ENCODE data around the gene LCP2.

The LCP2 gene

DNA sequence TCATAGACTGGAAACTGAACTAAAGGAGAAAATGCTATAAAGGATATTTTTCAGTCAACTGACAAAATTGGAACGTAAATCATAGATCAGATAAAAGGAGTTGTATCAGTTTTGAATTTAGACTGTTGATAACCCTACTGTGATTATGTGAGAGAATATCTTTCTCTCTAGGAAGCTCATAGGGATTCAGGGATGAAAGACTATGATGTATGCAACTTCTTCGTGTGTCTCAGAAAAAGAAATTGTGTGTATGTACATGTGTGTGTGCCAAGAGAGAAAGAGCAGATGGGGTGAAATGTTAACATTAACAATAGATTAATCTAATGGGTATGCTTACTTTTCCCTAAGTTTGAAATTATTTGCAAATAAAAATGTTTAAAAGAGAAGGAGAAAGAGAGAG is 95.5 kb downstream of the LCP2 start:
- Histone ChIP-seq H3K4me3 (replicated peaks; ENCODE audit: insufficient read depth, low read length) (no peak overlapping the region), H3K27ac (replicated peaks) (no peak overlapping the region), H3K27me3 (ENCODE audit: insufficient read depth, poor library complexity, severe bottlenecking) (no peaks in the 10 kb centered on the region)
- TF ChIP-seq, protein P1, sequence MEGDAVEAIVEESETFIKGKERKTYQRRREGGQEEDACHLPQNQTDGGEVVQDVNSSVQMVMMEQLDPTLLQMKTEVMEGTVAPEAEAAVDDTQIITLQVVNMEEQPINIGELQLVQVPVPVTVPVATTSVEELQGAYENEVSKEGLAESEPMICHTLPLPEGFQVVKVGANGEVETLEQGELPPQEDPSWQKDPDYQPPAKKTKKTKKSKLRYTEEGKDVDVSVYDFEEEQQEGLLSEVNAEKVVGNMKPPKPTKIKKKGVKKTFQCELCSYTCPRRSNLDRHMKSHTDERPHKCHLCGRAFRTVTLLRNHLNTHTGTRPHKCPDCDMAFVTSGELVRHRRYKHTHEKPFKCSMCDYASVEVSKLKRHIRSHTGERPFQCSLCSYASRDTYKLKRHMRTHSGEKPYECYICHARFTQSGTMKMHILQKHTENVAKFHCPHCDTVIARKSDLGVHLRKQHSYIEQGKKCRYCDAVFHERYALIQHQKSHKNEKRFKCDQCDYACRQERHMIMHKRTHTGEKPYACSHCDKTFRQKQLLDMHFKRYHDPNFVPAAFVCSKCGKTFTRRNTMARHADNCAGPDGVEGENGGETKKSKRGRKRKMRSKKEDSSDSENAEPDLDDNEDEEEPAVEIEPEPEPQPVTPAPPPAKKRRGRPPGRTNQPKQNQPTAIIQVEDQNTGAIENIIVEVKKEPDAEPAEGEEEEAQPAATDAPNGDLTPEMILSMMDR (IDR thresholded peaks at IDR 0.05; ENCODE audit: insufficient read depth, low read length), result no peak
- TF ChIP-seq POLR2AphosphoS5 (IDR thresholded peaks at IDR 0.05; ENCODE audit: low read depth) (no peak), GABPA (IDR thresholded peaks at IDR 0.05; ENCODE audit: low read depth) (no peak), SPI1 (IDR thresholded peaks at IDR 0.05; ENCODE audit: borderline replicate concordance, low read depth) (no peak)
- TF ChIP-seq, protein P2, sequence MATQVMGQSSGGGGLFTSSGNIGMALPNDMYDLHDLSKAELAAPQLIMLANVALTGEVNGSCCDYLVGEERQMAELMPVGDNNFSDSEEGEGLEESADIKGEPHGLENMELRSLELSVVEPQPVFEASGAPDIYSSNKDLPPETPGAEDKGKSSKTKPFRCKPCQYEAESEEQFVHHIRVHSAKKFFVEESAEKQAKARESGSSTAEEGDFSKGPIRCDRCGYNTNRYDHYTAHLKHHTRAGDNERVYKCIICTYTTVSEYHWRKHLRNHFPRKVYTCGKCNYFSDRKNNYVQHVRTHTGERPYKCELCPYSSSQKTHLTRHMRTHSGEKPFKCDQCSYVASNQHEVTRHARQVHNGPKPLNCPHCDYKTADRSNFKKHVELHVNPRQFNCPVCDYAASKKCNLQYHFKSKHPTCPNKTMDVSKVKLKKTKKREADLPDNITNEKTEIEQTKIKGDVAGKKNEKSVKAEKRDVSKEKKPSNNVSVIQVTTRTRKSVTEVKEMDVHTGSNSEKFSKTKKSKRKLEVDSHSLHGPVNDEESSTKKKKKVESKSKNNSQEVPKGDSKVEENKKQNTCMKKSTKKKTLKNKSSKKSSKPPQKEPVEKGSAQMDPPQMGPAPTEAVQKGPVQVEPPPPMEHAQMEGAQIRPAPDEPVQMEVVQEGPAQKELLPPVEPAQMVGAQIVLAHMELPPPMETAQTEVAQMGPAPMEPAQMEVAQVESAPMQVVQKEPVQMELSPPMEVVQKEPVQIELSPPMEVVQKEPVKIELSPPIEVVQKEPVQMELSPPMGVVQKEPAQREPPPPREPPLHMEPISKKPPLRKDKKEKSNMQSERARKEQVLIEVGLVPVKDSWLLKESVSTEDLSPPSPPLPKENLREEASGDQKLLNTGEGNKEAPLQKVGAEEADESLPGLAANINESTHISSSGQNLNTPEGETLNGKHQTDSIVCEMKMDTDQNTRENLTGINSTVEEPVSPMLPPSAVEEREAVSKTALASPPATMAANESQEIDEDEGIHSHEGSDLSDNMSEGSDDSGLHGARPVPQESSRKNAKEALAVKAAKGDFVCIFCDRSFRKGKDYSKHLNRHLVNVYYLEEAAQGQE (IDR thresholded peaks at IDR 0.05; ENCODE audit: insufficient replicate concordance, low read depth), result no peak
- no peak for DNase-seq (ENCODE audit: low read depth in 1 of 2, low spot score in 1 of 2)

DNA sequence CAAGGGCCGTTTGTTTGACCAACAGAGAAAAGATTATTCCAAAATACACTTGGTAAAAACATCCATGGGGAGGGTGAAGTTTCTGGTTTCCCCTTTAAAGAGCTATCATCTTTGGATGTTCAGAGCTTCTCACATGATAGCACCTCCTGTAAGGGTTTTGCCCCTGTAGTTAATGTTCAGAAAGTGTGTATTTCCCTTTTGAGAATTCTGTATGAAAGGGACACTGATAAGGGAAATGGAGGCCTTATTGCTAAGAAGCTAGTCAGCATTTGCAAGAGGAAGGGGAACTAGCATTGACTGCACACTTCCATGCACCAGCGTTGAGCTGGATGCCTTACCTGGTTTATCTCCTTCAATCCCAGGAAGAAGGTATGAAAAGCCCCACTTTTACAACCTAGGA is 96.3 kb downstream of the LCP2 start:
- H3K4me3 ChIP-seq (replicated peaks; ENCODE audit: insufficient read depth, low read length), result no peak overlapping the region
- no peak overlapping the region for H3K27ac ChIP-seq (replicated peaks)
- TF ChIP-seq, protein P1 (IDR thresholded peaks at IDR 0.05; ENCODE audit: insufficient read depth, low read length), result no peak
- TF ChIP-seq POLR2AphosphoS5 (IDR thresholded peaks at IDR 0.05; ENCODE audit: low read depth), result no peak
- TF ChIP-seq, protein P2 (IDR thresholded peaks at IDR 0.05; ENCODE audit: insufficient replicate concordance, low read depth), result no peak
- no peak for TF ChIP-seq GABPA (IDR thresholded peaks at IDR 0.05; ENCODE audit: low read depth)
- no peak for TF ChIP-seq SPI1 (IDR thresholded peaks at IDR 0.05; ENCODE audit: borderline replicate concordance, low read depth)
- DNase-seq (ENCODE audit: low read depth in 1 of 2, low spot score in 1 of 2), result no peak
- H3K27me3 ChIP-seq (ENCODE audit: insufficient read depth, poor library complexity, severe bottlenecking), result no peaks in the 10 kb centered on the region

DNA sequence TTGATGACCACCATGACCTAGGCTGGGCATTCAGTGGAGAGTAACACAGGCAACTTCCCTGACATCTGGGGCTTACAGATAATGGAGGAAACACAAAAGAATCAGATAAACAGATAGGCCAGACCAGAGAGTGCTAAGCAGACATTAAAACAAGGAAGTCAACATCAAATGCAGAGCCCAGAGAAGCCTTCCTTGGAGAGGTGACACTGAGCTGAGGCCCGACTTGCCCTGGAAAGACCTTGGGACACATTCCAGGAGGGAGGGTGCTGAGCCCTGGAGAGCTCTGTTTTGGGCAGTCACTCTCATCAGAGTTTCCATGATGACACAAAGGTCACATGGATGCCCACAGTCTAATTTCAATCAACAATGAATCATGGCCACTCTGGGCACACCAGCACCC is 96.7 kb downstream of the LCP2 start:
- no peak for DNase-seq (ENCODE audit: low read depth in 1 of 2, low spot score in 1 of 2)
- TF ChIP-seq, protein P2 (IDR thresholded peaks at IDR 0.05; ENCODE audit: insufficient replicate concordance, low read depth), result no peak
- TF ChIP-seq, protein P1 (IDR thresholded peaks at IDR 0.05; ENCODE audit: insufficient read depth, low read length), result no peak
- TF ChIP-seq SPI1 (IDR thresholded peaks at IDR 0.05; ENCODE audit: borderline replicate concordance, low read depth), result no peak
- no peak for TF ChIP-seq POLR2AphosphoS5 (IDR thresholded peaks at IDR 0.05; ENCODE audit: low read depth)
- no peak for TF ChIP-seq GABPA (IDR thresholded peaks at IDR 0.05; ENCODE audit: low read depth)
- H3K27me3 ChIP-seq (ENCODE audit: insufficient read depth, poor library complexity, severe bottlenecking), result no peaks in the 10 kb centered on the region
- no peak overlapping the region for H3K4me3 ChIP-seq (replicated peaks; ENCODE audit: insufficient read depth, low read length)
- no peak overlapping the region for H3K27ac ChIP-seq (replicated peaks)
